Heart right ventricle (tissue), 16 donors: ENCODE results near the gene SSR1. TPM values are rescaled to one million over a fixed set of nuclear protein-coding genes. Genes with fewer than 3 reads are reported as not detected.

Source experiments
- ATAC-seq, 8 donors: fragments of 200-7000 bp; cut with Tn5 transposase; one replicate each; pipeline ENCODE4 v1.9.1; 2020; ENCODE audit warnings: mild to moderate bottlenecking in 8 of 8, moderate library complexity in 8 of 8, moderate number of reproducible peaks in 1 of 8
- DNase-seq, 2 donors: peaks; one replicate each; pipeline ENCODE4 v3.0.0-alpha.2; 2020
- H3K27ac ChIP-seq, 10 donors: fragments of 200-600 bp; sonication (generic) in 2 of 10; one replicate each; pipeline versions ENCODE4 v1.5.0 to v1.8.0; 2020 to 2022; ENCODE audit warnings: mild to moderate bottlenecking in 3 of 10
- H3K27me3 ChIP-seq, 7 donors: fragments of 200-600 bp; one replicate each; pipeline ENCODE4 v1.8.0; 2021 to 2022; ENCODE audit warnings: mild to moderate bottlenecking in 2 of 7
- H3K36me3 ChIP-seq, 9 donors: fragments of 200-600 bp; sonication (generic) in 1 of 9; one replicate each; pipeline versions ENCODE4 v1.5.0 to v1.8.0; 2020 to 2022; ENCODE audit warnings: mild to moderate bottlenecking in 2 of 9
- H3K4me1 ChIP-seq, 9 donors: fragments of 200-600 bp; sonication (generic) in 1 of 9; one replicate each; pipeline versions ENCODE4 v1.5.0 to v1.8.0; 2020 to 2022; ENCODE audit warnings: mild to moderate bottlenecking in 4 of 9
- H3K4me3 ChIP-seq, 10 donors: fragments of 200-600 bp; sonication (generic) in 2 of 10; one replicate each; pipeline versions ENCODE4 v1.5.0 to v1.8.0; 2020 to 2022; ENCODE audit warnings: mild to moderate bottlenecking in 7 of 10, moderate library complexity in 2 of 10
- H3K9me3 ChIP-seq, 11 donors: fragments of 200-600 bp in 10 of 11; sonication (generic) in 2 of 11; one replicate each; pipeline versions ENCODE4 v1.5.0 to v1.8.0; 2013 to 2022; ENCODE audit warnings: mild to moderate bottlenecking in 2 of 11, control low read depth in 1 of 11, moderate library complexity in 1 of 11
- WGBS, 2 donors: extraction: QIAGEN DNeasy Blood & Tissue Kit; methylation state at CpG; one replicate each; pipeline ENCODE4 v1.1.7; 2013; ENCODE audit warnings: inconsistent platforms in 1 of 2; 5-methylcytosine and 5-hydroxymethylcytosine counted together
- intact Hi-C, 10 donors: fragments of 100-400 bp; cut with DNase I; formaldehyde crosslinking; loops; one replicate each; pipeline versions ENCODE4 v1.11.1 to v1.14.2; 2022
- polyA plus RNA-seq, 2 donors: library from polyadenylated mRNA; stranded (reverse); fragments of 200-250 nt; gene quantifications; one replicate each; pipeline ENCODE4 v1.2.3, GENCODE V29; 2013
- total RNA-seq, 10 donors: library from RNA; stranded (reverse); fragmentation: NEBNext Ultra II Directional in 3 of 10; extraction: Animal tissue kit (Norgen Biotek cat#: 25700) in 3 of 10; gene quantifications; one replicate each; pipeline versions ENCODE4 v1.2.1 to v1.2.4, GENCODE V29; 2021 to 2023
- TF ChIP-seq, protein P1 (sequence below), 9 donors: fragments of 200-600 bp; sonication (generic) in 2 of 9; IDR thresholded peaks; one replicate each; pipeline versions ENCODE4 v1.5.0 to v1.8.0; 2021 to 2022; ENCODE audit warnings: antibody characterized with exemption in 9 of 9, mild to moderate bottlenecking in 5 of 9, moderate library complexity in 1 of 9
- donor health status: Arrhythmogenic right ventricular cardiomyopathy.
- donor health status: ischemic (EF 13 %, LVEDD 7.1; RV severe dilation, severe dysfunction).
- donor health status: healthy with polysubstance abuse.
- donor health status: DM: no; HTN: yes; CAD: no.
- donor health status: DM: no; HTN: no; CAD: no.
- donor health status: ischemic (EF 25% LVEDD 6.9; RV normal size, moderate dysfunction).
- donor health status: ischemic (EF 25% LVEDD 5.7; RV mildly dilated, moderate dysfunction).
- donor health status: healthy.
- donor health status: DM: yes; HTN: yes; CAD: no.
- donor health status: Ischemic cardiomyopathy.
- donor health status: ischemic (EF 35%, LVEDD 5.7; RV mildly dilated, moderate dysfunction).
- donor health status: nonischemic (EF 11% LVEDD 7.7; RV severe dilation, severe dysfunction).
- donor health status: DM: yes; HTN: yes; CAD: no.
- donor health status: PGD.
- donor health status: ischemic (EF 29% LVEDD 5.4; RV normal size, mild dysfunction).
- donor health status: nonischemic (EF 23%, LVEDD 6.1; RV moderate dilation, normal function).

Gene SSR1
- total and polyA plus RNA-seq, 12 donors, result 8.3 to 80.5 (median 60.8) TPM

DNA sequence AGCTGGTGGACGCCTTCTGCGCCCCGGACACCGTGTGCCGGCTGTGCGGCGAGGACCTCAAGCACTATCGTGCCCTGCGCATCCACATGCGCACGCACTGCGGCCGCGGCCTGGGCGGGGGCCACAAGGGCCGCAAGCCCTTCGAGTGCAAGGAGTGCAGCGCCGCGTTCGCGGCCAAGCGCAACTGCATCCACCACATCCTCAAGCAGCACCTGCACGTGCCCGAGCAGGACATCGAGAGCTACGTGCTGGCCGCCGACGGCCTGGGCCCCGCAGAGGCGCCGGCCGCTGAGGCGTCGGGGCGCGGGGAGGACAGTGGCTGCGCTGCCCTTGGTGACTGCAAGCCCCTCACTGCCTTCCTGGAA is 82.7 kb downstream of the SSR1 start:
- WGBS, 2 donors, result 97 to 99% methylated on average over 39 of the region's 39 CpGs
- Histone ChIP-seq H3K36me3 (peaks cover 10 to 100% (median 55%) of the 10 kb centered on the region in 9 donors), H3K4me3 (no peak overlapping the region), H3K27me3 (no peaks in the 10 kb centered on the region), H3K9me3 (no peaks in the 10 kb centered on the region), H3K4me1 (peaks cover 0 to 23% (median 8%) of the 10 kb centered on the region in 9 donors), H3K27ac (no peak overlapping the region)
- intact Hi-C loops, result loop anchor here in 5 of 10 donors (10.0 kb wide), 5 partner anchors 116 to 326 kb away; partner anchors contain the start of gene RREB1 (in 1 of the 5)
- ATAC-seq, result peak in 1 of 8 donors; percentile 17
- TF ChIP-seq, protein P1, sequence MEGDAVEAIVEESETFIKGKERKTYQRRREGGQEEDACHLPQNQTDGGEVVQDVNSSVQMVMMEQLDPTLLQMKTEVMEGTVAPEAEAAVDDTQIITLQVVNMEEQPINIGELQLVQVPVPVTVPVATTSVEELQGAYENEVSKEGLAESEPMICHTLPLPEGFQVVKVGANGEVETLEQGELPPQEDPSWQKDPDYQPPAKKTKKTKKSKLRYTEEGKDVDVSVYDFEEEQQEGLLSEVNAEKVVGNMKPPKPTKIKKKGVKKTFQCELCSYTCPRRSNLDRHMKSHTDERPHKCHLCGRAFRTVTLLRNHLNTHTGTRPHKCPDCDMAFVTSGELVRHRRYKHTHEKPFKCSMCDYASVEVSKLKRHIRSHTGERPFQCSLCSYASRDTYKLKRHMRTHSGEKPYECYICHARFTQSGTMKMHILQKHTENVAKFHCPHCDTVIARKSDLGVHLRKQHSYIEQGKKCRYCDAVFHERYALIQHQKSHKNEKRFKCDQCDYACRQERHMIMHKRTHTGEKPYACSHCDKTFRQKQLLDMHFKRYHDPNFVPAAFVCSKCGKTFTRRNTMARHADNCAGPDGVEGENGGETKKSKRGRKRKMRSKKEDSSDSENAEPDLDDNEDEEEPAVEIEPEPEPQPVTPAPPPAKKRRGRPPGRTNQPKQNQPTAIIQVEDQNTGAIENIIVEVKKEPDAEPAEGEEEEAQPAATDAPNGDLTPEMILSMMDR (IDR thresholded peaks at IDR 0.05), result no peak
- DNase-seq, result no peak

DNA sequence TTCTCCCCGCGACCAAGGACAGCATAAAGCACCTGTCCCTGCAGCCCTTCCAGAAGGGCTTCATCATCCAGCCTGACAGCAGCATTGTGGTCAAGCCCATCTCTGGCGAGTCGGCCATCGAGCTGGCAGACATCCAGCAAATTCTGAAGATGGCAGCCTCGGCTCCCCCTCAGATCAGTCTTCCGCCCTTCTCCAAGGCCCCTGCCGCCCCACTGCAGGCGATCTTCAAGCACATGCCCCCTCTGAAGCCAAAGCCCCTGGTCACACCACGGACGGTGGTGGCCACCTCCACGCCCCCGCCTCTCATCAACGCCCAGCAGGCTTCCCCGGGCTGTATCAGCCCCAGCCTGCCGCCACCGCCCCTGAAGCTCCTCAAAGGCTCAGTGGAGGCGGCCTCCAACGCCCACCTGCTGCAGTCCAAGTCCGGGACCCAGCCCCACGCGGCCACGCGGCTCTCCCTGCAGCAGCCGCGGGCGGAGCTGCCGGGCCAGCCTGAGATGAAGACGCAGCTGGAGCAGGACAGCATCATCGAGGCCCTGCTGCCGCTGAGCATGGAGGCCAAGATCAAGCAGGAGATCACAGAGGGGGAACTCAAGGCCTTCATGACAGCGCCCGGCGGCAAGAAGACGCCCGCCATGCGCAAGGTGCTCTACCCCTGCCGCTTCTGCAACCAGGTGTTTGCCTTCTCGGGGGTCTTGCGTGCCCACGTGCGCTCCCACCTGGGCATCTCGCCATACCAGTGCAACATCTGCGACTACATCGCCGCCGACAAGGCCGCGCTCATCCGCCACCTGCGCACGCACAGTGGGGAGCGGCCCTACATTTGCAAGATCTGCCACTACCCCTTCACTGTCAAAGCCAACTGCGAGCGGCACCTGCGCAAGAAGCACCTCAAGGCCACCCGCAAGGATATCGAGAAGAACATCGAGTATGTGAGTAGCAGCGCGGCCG is 83.3 kb downstream of the SSR1 start:
- H3K36me3 ChIP-seq, result peaks cover 10 to 100% (median 58%) of the 10 kb centered on the region in 9 donors
- 92 to 95% methylated on average over 62 of the region's 62 CpGs for WGBS, 2 donors
- intact Hi-C loops, result loop anchor here in 5 of 10 donors (10.0 kb wide), 5 partner anchors 115 to 325 kb away; partner anchors contain the start of gene RREB1 (in 1 of the 5)
- H3K27me3 ChIP-seq, result no peaks in the 10 kb centered on the region
- H3K27ac ChIP-seq, result no peak overlapping the region
- DNase-seq, result no peak
- H3K4me3 ChIP-seq, result no peak overlapping the region
- H3K4me1 ChIP-seq, result peaks cover 0 to 23% (median 8%) of the 10 kb centered on the region in 9 donors
- ATAC-seq, result peak in 3 of 8 donors; percentile 9 to 20 (median 13)
- H3K9me3 ChIP-seq, result no peaks in the 10 kb centered on the region
- TF ChIP-seq, protein P1 (IDR thresholded peaks at IDR 0.05), result no peak

GRCh38 chr6:7228662-7229375 is 84.2 kb downstream of the SSR1 start:
- no peak overlapping the region for H3K27ac ChIP-seq
- peaks cover 10 to 98% (median 58%) of the 10 kb centered on the region in 9 donors for H3K36me3 ChIP-seq
- ATAC-seq, result no peak
- DNase-seq, result no peak
- H3K4me1 ChIP-seq, result peaks cover 0 to 29% (median 12%) of the 10 kb centered on the region in 9 donors
- no peaks in the 10 kb centered on the region for H3K9me3 ChIP-seq
- TF ChIP-seq, protein P1 (IDR thresholded peaks at IDR 0.05), result no peak
- intact Hi-C loops, result no loop called here
- WGBS, 2 donors, result 90 to 91% methylated on average over 21 of the region's 21 CpGs
- H3K4me3 ChIP-seq, result no peak overlapping the region
- no peaks in the 10 kb centered on the region for H3K27me3 ChIP-seq

- peaks cover 16 to 46% (median 35%) of the 10 kb centered on the region in 9 donors for H3K4me1 ChIP-seq
- H3K4me3 ChIP-seq, result no peak overlapping the region
- intact Hi-C loops, result loop anchor here in 2 of 10 donors (5.0 kb wide), 3 partner anchors 117 to 497 kb away; partner anchors contain the start of gene RREB1 (in 1 of the 2)
- WGBS, 2 donors, result 46 to 58% methylated on average over 9 of the region's 9 CpGs
- TF ChIP-seq, protein P1 (IDR thresholded peaks at IDR 0.05), result no peak
- ATAC-seq, result peak in 7 of 8 donors; percentile 25 to 93 (median 72)
- no peaks in the 10 kb centered on the region for H3K9me3 ChIP-seq
- H3K27ac ChIP-seq, result peak overlapping the region in 9 of 10 donors; percentile 5 to 76 (median 42)
- peaks cover 3 to 89% (median 33%) of the 10 kb centered on the region in 9 donors for H3K36me3 ChIP-seq
- H3K27me3 ChIP-seq, result no peaks in the 10 kb centered on the region
- no peak for DNase-seq
Measured at GRCh38 chr6:7224731-7225130, 88.3 kb downstream of the SSR1 start.
